ENCODE data around the gene TLX1. TPM values are rescaled to one million over a fixed set of nuclear protein-coding genes. Genes with fewer than 3 reads are reported as not detected.

Gene TLX1
- total RNA-seq, 1 donor from 2014 or later = 0.33 TPM

DNA sequence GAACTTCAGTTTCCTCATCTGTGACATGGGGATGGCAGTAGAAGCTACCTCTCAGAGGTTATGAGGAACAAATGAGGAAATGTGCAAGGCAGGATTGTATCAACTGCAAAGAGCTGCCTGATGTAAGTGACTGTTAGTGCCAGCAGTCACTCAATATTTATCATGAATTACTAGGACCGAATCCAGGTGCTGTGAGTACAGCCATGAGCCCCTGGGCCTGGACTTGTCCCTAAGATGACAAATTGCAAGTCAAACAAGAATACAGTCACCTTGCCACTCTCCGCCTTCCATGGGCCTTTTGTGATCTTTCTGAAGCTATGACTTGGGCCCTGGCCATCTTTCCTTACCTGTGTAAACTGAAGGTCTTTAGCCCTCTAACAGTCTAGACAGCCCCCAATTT lies 27.7 kb upstream of the TLX1 start:
- no peak overlapping the region for H3K4me3 Mint-ChIP-seq
- no peaks in the 10 kb centered on the region for H3K36me3 Mint-ChIP-seq (ENCODE audit: low read depth)
- H3K4me1 Mint-ChIP-seq = no peaks in the 10 kb centered on the region
- no peak overlapping the region for H3K27ac Mint-ChIP-seq (ENCODE audit: unreplicated experiment)
- DNase-seq (ENCODE audit: low read depth, low spot score) = no peak
- peaks cover 85% of the 10 kb centered on the region for H3K27me3 Mint-ChIP-seq (ENCODE audit: low read depth)
- TF ChIP-seq, protein P1, sequence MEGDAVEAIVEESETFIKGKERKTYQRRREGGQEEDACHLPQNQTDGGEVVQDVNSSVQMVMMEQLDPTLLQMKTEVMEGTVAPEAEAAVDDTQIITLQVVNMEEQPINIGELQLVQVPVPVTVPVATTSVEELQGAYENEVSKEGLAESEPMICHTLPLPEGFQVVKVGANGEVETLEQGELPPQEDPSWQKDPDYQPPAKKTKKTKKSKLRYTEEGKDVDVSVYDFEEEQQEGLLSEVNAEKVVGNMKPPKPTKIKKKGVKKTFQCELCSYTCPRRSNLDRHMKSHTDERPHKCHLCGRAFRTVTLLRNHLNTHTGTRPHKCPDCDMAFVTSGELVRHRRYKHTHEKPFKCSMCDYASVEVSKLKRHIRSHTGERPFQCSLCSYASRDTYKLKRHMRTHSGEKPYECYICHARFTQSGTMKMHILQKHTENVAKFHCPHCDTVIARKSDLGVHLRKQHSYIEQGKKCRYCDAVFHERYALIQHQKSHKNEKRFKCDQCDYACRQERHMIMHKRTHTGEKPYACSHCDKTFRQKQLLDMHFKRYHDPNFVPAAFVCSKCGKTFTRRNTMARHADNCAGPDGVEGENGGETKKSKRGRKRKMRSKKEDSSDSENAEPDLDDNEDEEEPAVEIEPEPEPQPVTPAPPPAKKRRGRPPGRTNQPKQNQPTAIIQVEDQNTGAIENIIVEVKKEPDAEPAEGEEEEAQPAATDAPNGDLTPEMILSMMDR (conservative IDR thresholded peaks at IDR 0.05) = no peak
- no peaks in the 10 kb centered on the region for H3K9me3 Mint-ChIP-seq

DNA sequence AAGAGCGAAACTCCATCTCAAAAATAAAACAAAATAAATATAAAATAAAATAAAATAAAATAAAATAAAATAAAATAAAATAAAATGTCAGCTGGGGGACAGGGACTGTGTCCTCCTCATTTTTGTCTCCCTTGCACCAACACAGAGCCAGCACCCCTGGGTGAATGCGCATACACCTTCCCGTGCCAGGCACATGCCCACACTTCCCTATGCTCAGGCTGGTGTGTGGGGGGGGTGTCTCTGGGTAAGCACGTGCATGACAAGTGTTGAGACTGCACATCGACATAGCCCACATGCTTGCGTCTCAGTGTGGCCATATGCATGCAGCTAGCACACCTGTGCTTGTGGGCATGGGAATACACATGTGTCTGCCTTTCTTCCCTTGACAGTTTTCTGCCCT lies 24.7 kb upstream of the TLX1 start:
- DNase-seq (ENCODE audit: low read depth, low spot score) = no peak
- Mint-ChIP-seq H3K4me1 (no peaks in the 10 kb centered on the region), H3K9me3 (no peaks in the 10 kb centered on the region), H3K4me3 (no peak overlapping the region), H3K27ac (ENCODE audit: unreplicated experiment) (no peak overlapping the region), H3K36me3 (ENCODE audit: low read depth) (no peaks in the 10 kb centered on the region), H3K27me3 (ENCODE audit: low read depth) (peaks cover 85% of the 10 kb centered on the region)
- TF ChIP-seq, protein P1 (conservative IDR thresholded peaks at IDR 0.05) = no peak

- H3K27ac Mint-ChIP-seq (ENCODE audit: unreplicated experiment) = no peak overlapping the region
- H3K27me3 Mint-ChIP-seq (ENCODE audit: low read depth) = peaks cover 83% of the 10 kb centered on the region
- TF ChIP-seq, protein P1 (conservative IDR thresholded peaks at IDR 0.05) = no peak
- peaks cover 5% of the 10 kb centered on the region for H3K4me1 Mint-ChIP-seq
- no peaks in the 10 kb centered on the region for H3K36me3 Mint-ChIP-seq (ENCODE audit: low read depth)
- no peaks in the 10 kb centered on the region for H3K9me3 Mint-ChIP-seq
- no peak for DNase-seq (ENCODE audit: low read depth, low spot score)
- no peak overlapping the region for H3K4me3 Mint-ChIP-seq
Measured at GRCh38 chr10:101107771-101108170, 23.3 kb upstream of the TLX1 start.

- DNase-seq (ENCODE audit: low read depth, low spot score) = no peak
- Mint-ChIP-seq H3K4me3 (no peak overlapping the region), H3K36me3 (ENCODE audit: low read depth) (no peaks in the 10 kb centered on the region), H3K4me1 (peaks cover 12% of the 10 kb centered on the region), H3K27ac (ENCODE audit: unreplicated experiment) (no peak overlapping the region), H3K27me3 (ENCODE audit: low read depth) (peaks cover 87% of the 10 kb centered on the region), H3K9me3 (no peaks in the 10 kb centered on the region)
- TF ChIP-seq, protein P1 (conservative IDR thresholded peaks at IDR 0.05) = no peak
Measured at GRCh38 chr10:101110856-101111523, 20.1 kb upstream of the TLX1 start.

DNA sequence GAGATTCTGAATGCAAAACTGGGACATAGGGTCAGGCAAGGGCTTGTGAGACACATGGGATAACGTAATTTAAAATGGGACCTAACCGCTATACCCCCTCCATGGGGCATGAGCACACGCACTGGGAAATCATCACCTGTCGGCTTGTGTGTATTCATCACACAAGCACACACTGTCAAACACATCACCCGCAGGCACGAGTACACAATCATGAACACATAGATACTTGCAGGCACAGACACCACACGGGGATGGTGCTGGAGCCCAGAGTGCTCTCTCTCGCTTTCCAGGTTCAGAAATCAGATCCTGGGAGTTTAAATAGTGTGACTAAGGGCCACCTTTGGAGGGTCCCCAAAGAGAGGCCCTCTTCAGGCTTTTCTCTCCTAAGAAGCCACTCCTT lies 19.6 kb upstream of the TLX1 start:
- Mint-ChIP-seq H3K27ac (ENCODE audit: unreplicated experiment) (no peak overlapping the region), H3K9me3 (no peaks in the 10 kb centered on the region), H3K36me3 (ENCODE audit: low read depth) (no peaks in the 10 kb centered on the region), H3K4me1 (peaks cover 12% of the 10 kb centered on the region), H3K27me3 (ENCODE audit: low read depth) (peaks cover 89% of the 10 kb centered on the region), H3K4me3 (no peak overlapping the region)
- TF ChIP-seq, protein P1 (conservative IDR thresholded peaks at IDR 0.05) = no peak
- DNase-seq (ENCODE audit: low read depth, low spot score) = no peak
